GM21390 (cell line): Measurements from ENCODE around the gene TRPC1.
"Not testable (repeated sequence)": the region's sequence is repeated elsewhere in the genome, so short reads cannot be mapped to it uniquely, and the experiment has no call there.

ENCODE experiments used
- ATAC-seq: cut with Tn5 transposase; IDR thresholded peaks from one replicate; pipeline ENCODE4 v1.9.1; 2021; ENCODE audit not compliant: unreplicated experiment

The TRPC1 gene

DNA sequence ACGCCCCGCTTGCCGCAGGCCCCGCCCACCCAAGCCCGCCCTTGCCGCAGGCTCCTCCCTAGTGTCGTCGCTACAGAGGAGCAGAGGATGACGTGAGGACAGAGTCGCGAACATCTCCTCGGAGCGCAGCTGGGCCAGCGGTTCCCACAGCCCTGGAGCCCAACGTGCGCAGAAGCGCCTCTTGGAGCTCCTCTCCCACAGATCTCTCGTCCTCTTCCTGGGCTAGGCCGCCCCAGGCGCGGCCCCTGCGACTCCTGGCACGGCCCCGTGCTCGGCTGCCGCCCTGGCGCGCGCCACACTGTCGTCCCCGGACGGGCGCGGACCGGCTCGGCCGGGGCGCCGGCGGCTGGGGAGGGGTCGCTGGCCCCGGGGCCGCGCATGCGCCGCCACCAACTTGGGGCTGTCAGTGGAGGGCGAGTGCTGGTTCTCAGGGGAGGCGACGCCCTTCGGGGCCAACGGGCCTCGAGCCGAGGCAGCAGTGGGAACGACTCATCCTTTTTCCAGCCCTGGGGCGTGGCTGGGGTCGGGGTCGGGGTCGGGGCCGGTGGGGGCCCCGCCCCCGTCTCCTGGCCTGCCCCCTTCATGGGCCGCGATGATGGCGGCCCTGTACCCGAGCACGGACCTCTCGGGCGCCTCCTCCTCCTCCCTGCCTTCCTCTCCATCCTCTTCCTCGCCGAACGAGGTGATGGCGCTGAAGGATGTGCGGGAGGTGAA lies at the start of gene TRPC1:
Gene TRPC1, plus strand, starts transcription at position 67 of the 714 bp plus-strand sequence. Its CDS starts 526 bp downstream, at position 593.
- ATAC-seq: peak; percentile 94

DNA sequence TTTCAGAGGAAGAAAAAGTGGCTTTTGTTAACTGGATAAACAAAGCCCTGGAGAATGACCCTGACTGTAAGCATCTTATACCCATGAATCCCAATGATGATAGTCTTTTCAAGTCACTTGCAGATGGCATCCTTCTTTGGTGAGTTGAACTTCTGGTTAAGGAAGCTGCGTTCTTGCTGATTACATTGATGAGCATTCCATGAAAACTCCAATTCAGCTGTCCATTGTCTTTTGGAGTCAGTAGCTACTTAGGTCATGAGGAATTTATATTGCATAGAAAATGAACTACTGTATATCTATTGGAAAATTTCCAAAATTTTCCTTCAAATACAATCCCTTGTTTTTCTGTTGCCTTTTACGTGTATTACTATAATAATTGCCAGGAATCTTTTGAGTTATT lies 47.7 kb upstream of the TRPC1 start:
- no peak for ATAC-seq

- ATAC-seq: no peak
These were observed 43.1 kb upstream of the TRPC1 start for GRCh38 chr3:142680710-142681109.

DNA sequence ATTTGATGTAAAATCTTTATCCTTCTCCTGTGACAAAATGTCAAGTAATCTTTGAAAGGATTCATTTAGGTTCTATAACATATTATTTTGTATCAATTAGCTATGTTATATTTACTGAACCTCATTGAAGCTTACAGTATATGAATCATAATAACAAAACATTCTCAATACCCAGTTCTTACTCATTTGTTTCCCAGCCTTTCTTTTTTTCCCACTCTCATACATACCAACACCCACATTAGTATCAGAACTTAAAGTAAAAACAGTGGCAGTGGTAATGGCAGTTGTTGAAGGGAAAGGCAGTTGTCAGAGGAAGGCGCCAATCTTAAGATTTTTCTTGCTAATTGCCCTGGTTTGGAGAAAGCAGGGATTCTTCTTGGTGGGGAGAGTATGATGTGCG lies 33.2 kb upstream of the TRPC1 start:
- ATAC-seq: no peak

- ATAC-seq: no peak
These were observed 32.3 kb upstream of the TRPC1 start for GRCh38 chr3:142691527-142691926.

GRCh38 chr3:142693136-142693853 lies 30.5 kb upstream of the TRPC1 start:
- no peak for ATAC-seq

DNA sequence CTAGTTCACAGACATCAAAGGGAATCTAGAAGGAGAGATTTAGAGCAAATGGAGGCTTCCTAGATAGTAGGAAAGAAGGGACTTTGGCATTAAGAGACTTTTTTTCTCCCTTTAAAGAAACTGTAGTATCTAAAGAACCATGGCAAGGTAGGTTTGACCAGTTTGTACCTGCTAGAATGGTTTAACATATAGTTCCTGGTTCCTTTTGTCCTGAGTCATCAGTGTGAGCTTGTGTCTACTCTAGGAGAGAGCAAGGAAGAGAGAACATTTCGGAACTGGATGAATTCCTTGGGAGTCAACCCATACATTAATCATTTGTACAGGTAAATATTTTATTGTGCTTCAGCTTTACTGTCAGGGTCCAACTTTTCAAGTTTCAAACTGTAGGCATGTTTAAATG lies 29.6 kb upstream of the TRPC1 start:
- ATAC-seq: no peak

- no peak for ATAC-seq
These were observed 18.6 kb upstream of the TRPC1 start for GRCh38 chr3:142705198-142705597.

DNA sequence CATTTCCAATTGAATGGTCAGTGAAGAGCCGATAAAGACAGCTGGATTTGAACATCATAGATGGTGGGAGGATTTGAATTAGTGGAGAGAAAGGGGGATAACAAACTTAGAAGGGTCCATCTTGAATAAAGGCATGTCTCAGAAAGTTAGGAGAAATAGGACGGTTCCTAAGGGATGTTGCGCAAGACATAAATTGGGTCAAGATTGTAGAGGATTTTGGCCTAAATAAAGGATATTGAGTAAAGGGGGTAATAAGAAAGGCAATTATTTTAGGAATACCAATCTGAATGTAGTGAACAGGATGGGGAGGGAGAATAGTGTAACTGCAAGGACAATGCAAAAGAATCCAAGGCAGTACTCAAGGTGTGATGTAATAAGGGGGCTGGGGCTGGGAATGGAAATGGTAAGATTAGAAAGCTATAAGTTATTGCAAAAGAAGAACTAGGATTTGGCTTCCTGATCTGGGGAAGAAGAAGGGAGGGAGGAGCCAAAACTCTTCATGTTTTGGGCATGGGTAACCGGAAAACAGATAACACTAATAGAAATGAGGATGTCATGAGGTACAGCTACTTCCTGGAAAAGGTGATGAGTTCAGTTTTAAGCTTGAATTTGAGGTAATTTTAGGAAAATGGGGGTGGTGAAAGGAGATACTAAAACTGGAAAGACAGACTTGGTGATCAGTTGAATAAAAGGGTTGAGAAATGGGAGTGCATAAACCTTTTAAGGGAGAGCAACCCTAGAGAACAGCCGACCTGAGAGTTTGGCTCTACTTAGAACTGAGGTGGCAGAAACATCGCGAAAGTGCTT lies 17.3 kb upstream of the TRPC1 start:
- ATAC-seq: no peak

- no peak for ATAC-seq
These were observed 14.6 kb upstream of the TRPC1 start for GRCh38 chr3:142709207-142709606.

GRCh38 chr3:142714882-142715281 lies 9.0 kb upstream of the TRPC1 start:
- not testable (repeated sequence) for ATAC-seq

DNA sequence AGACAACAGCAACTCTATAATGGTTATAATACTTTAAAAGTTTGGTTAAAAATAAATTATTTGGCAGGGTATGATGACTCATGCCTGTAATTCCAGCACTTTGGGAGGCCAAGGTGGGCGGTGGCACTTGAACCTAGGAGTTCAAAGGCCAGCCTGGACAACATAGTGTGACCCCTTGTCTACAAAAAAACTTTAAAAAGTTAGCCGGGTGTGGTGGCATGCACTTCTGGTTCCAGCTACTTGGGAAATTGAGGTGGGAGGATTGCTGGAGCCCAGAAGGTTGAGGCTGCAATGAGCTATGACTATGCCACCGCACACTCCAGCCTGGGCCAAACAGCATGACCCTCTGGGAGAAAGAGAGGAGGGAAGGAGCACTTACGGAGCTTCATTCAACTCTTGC lies 7.7 kb upstream of the TRPC1 start:
- no peak for ATAC-seq

DNA sequence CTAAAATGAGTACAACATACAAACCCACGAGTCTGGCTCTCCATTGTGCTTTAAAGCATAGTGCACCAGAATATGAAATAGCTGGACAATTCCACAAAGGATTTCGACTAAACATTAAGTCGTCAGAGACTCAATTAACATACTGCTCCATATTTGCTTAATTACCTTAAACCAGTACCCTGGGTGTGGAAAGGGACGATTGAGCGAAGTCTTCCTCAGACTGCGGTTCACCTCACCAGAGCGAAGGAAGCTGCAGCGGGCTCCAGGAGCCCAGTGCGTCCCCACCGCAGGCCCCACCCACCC lies 218 bp upstream of the TRPC1 start:
- peak; percentile 21 for ATAC-seq

- peak; percentile 13 for ATAC-seq
These were observed 985 bp downstream of the TRPC1 start for GRCh38 chr3:142724682-142725356.

DNA sequence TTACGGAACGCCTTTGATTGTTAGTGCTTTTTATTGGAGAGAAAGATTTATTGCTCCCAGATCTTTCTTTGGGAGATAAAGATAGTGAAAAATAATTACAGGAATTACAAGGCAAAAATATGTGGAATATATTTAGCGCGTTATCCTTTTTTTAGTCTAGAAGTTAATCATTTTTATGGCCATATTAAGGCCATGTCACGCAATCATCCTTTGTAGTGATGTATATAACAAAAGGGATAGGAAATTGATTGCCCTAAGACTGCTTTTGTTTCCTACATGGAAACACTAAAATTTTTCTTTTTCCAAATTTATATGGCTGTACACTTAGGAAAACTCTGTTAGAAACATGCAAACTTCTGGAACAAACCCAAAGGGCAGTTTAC lies 1.5 kb downstream of the TRPC1 start:
- ATAC-seq: no peak

DNA sequence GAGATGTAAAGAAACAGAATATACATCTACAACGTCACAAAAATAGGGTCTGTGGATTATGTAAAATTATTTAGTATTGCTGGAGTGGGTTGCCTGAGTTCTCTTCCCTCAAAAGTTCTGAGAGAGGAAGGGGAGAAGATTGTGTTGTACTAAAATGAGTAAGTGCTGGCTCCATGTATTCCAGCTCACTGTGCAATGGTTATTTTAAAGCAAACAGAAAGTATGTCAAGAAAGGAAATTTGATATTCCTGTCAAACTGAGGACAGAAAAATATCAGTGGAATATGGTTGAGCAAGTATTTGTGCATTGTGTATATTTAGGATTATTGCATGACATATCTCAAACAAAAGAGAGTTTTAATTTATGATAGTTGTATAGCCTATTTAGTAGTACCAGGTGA lies 2.2 kb downstream of the TRPC1 start:
- ATAC-seq: no peak

- no peak for ATAC-seq
These were observed 8.2 kb downstream of the TRPC1 start for GRCh38 chr3:142732066-142732465.

GRCh38 chr3:142734834-142735233 lies 11.0 kb downstream of the TRPC1 start:
- ATAC-seq: no peak

GRCh38 chr3:142735462-142735861 lies 11.6 kb downstream of the TRPC1 start:
- ATAC-seq: no peak

DNA sequence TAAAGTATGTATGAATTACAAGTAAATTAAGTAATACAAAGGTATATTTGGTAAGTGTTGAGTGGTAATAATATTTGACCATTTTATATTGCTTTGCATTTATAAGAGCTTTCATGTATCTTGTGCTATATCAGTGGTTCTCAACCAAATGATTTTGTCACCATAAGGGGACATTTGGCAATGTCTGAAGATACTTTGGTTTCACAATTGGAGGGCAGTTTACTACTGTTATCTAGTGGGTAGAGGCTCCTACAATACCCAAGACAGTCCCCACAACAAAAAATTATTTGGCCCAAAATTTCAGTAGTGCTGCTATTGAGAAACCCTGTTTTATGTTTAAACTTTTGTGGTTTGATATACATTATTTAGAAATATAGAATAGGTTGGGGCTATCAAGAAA lies 14.6 kb downstream of the TRPC1 start:
- no peak for ATAC-seq

DNA sequence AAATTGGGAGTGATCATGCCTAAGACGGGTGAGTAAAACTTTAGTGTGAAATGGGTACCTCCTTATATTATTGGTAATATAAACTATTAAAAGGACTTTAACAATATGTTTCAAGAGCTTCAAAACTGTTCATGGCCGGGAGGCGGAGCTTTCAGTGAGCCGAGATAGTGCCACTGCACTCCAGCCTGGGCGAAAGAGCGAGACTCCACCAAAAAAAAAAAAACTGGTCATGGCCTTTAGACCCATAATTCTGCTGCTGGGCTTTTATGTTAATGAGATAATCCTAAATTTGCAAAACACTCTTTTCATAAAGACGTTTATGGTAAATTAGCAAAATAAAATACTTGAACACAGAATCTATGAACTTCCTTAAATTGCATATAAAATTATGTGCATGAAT lies 22.8 kb downstream of the TRPC1 start:
- no peak for ATAC-seq
